ENCODE results near the gene AVP. TPM values are rescaled to one million over a fixed set of nuclear protein-coding genes. Genes with fewer than 3 reads are reported as not detected.

Gene AVP
- total RNA-seq, 1 experiment from 2014 or later: not detected

DNA sequence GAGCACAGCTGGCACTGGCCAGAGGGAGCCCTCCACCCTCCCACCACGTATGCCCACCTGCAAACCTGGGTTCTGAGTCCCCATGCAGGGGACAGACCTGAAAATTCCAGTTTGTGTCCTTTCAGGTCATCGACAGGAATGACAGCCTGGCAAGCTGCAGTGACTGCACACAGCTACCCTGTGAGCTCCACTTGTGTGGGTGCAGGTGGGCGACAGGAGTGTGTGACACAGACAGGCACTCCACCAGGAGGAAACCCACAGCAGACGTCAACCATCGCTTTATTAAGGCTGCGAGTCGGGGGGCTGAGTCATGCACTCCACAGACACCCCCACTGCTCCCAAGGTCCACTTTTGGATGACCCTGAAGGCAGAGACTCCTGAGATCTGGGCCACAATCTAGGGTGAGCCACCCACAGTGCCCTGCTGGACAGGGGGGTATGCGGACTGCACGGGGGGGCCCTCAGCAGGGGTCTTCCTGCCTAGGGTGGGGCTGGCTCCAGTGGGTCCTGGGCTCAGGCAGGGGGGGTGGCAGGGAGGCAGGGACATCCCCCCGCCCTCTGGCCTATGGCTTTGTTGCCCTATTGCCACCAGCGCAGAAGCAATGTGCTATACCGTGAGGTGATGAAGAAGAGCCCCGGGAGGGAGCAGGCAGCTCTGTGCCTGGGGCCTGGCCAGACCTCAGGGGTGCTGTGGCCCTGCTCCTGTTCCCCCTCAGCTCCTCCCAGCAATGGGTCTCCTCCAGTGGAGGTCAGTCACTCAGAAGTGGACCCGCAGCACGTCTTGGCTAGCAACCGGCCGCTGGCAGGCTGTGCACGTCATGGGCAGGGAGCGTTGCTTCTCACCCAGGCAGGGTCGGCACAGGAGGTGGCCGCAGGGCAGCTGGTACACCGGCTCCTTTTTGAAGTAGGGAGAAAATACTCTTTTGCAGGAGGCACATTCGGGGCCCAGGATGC lies 25.1 kb upstream of the AVP start:
- Histone ChIP-seq H3K4me3 (ENCODE audit: low read depth in 2 of 2, low read length in 2 of 2) (no peak overlapping the region), H3K9me3 (ENCODE audit: control insufficient read depth, insufficient read depth, low read depth, low read length) (no peaks in the 10 kb centered on the region), H3K27ac (ENCODE audit: low read length) (no peak overlapping the region), H3K27me3 (ENCODE audit: control insufficient read depth, insufficient read depth, low read length) (no peaks in the 10 kb centered on the region), H3K36me3 (ENCODE audit: control insufficient read depth, insufficient read depth, low read length) (no peaks in the 10 kb centered on the region), H3K4me1 (ENCODE audit: control insufficient read depth, insufficient read depth, low read length) (no peaks in the 10 kb centered on the region)
- no peak for DNase-seq (ENCODE audit: low read depth, low spot score)
- intact Hi-C loops (cut with micrococcal nuclease; ENCODE audit: unreplicated experiment): no loop called here
- TF ChIP-seq CTCF (IDR thresholded peaks at IDR 0.05): no peak
- no peak for TF ChIP-seq TCF7L2 (IDR thresholded peaks at IDR 0.05; ENCODE audit: low read depth, low read length)
- TF ChIP-seq POLR2AphosphoS5 (IDR thresholded peaks at IDR 0.05; ENCODE audit: low read depth, low read length): no peak
- no peak for TF ChIP-seq SIN3A (IDR thresholded peaks at IDR 0.05; ENCODE audit: borderline replicate concordance, insufficient read depth, low read depth, low read length)
- TF ChIP-seq, protein P1, sequence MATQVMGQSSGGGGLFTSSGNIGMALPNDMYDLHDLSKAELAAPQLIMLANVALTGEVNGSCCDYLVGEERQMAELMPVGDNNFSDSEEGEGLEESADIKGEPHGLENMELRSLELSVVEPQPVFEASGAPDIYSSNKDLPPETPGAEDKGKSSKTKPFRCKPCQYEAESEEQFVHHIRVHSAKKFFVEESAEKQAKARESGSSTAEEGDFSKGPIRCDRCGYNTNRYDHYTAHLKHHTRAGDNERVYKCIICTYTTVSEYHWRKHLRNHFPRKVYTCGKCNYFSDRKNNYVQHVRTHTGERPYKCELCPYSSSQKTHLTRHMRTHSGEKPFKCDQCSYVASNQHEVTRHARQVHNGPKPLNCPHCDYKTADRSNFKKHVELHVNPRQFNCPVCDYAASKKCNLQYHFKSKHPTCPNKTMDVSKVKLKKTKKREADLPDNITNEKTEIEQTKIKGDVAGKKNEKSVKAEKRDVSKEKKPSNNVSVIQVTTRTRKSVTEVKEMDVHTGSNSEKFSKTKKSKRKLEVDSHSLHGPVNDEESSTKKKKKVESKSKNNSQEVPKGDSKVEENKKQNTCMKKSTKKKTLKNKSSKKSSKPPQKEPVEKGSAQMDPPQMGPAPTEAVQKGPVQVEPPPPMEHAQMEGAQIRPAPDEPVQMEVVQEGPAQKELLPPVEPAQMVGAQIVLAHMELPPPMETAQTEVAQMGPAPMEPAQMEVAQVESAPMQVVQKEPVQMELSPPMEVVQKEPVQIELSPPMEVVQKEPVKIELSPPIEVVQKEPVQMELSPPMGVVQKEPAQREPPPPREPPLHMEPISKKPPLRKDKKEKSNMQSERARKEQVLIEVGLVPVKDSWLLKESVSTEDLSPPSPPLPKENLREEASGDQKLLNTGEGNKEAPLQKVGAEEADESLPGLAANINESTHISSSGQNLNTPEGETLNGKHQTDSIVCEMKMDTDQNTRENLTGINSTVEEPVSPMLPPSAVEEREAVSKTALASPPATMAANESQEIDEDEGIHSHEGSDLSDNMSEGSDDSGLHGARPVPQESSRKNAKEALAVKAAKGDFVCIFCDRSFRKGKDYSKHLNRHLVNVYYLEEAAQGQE (IDR thresholded peaks at IDR 0.05; ENCODE audit: insufficient read depth in 1 of 2, low read depth in 2 of 2, low read length in 1 of 2): no peak
- ChIA-PET CTCF (interaction anchor here (0.5 kb wide), 1 partner anchor 23 kb away, joined by 6 read pairs; no protein-coding TSS in a partner anchor), POLR2A (no interaction called here)
- no TSS peak for BruUV-seq (replicated peaks)
- peak; percentile 44; the same call in 1 of the 2 replicates for ATAC-seq
- in situ Hi-C loops (cut with HindIII; ENCODE audit: low pct_unique_long_range_greater_than_20kb, low sequenced_read_pairs): no loop called here

- CTCF ChIA-PET: no interaction called here
- BruUV-seq (replicated peaks): no TSS peak
- intact Hi-C loops (cut with micrococcal nuclease; ENCODE audit: unreplicated experiment): no loop called here
Observed at GRCh38 chr20:3107464-3108025, 23.0 kb upstream of the AVP start.

More at GRCh38 chr20:3107464-3108025, 23.0 kb upstream of the AVP start:
- no peak overlapping the region for H3K27ac ChIP-seq (ENCODE audit: low read length)
- no peaks in the 10 kb centered on the region for H3K36me3 ChIP-seq (ENCODE audit: control insufficient read depth, insufficient read depth, low read length)
- no peak overlapping the region for H3K4me3 ChIP-seq (ENCODE audit: low read depth in 2 of 2, low read length in 2 of 2)
- H3K27me3 ChIP-seq (ENCODE audit: control insufficient read depth, insufficient read depth, low read length): no peaks in the 10 kb centered on the region
- ATAC-seq (no peak), DNase-seq (ENCODE audit: low read depth, low spot score) (no peak)
- no peaks in the 10 kb centered on the region; the same call in 1 of the 2 replicates for H3K4me1 ChIP-seq (ENCODE audit: control insufficient read depth, insufficient read depth, low read length)
- no peak for TF ChIP-seq CTCF (IDR thresholded peaks at IDR 0.05)
- no peak for TF ChIP-seq TCF7L2 (IDR thresholded peaks at IDR 0.05; ENCODE audit: low read depth, low read length)
- no peak for TF ChIP-seq SIN3A (IDR thresholded peaks at IDR 0.05; ENCODE audit: borderline replicate concordance, insufficient read depth, low read depth, low read length)
- no peak for TF ChIP-seq POLR2AphosphoS5 (IDR thresholded peaks at IDR 0.05; ENCODE audit: low read depth, low read length)
- TF ChIP-seq, protein P1 (IDR thresholded peaks at IDR 0.05; ENCODE audit: insufficient read depth in 1 of 2, low read depth in 2 of 2, low read length in 1 of 2): no peak
- in situ Hi-C loops (cut with HindIII; ENCODE audit: low pct_unique_long_range_greater_than_20kb, low sequenced_read_pairs): no loop called here
- H3K9me3 ChIP-seq (ENCODE audit: control insufficient read depth, insufficient read depth, low read depth, low read length): no peaks in the 10 kb centered on the region
- POLR2A ChIA-PET: no interaction called here
